WERI-Rb-1 (cell line): Measurements from ENCODE around the gene C10orf120.
A peak's percentile ranks its signal among the peaks of the same experiment; 100 is the strongest.

ENCODE experiments used
- DNase-seq: peaks from one replicate; pipeline ENCODE4 v3.0.0-alpha.2; 2020
- H3K27ac ChIP-seq: fragments of 250-450 bp; sonication (Bioruptor Pico); 2 replicates; pipeline ENCODE4 v1.5.1; 2020; ENCODE audit warnings: mild to moderate bottlenecking, moderate library complexity
- H3K27me3 ChIP-seq: fragments of 250-450 bp; sonication (Bioruptor Pico); 2 replicates; pipeline ENCODE4 v1.5.1; 2021; ENCODE audit warnings: mild to moderate bottlenecking, low read depth, moderate library complexity; ENCODE audit not compliant: insufficient read depth, severe bottlenecking
- H3K36me3 ChIP-seq: fragments of 250-450 bp; sonication (Bioruptor Pico); 2 replicates; pipeline ENCODE4 v1.5.1; 2020; ENCODE audit warnings: mild to moderate bottlenecking, moderate library complexity
- H3K4me3 ChIP-seq: 2 replicates; pipeline ENCODE4 v1.5.1; 2011; ENCODE audit warnings: low read depth, mild to moderate bottlenecking, control low read depth, low read length
- H3K9me3 ChIP-seq: fragments of 250-450 bp; sonication (Bioruptor Pico); 2 replicates; pipeline ENCODE4 v1.5.1; 2021; ENCODE audit warnings: mild to moderate bottlenecking, moderate library complexity; ENCODE audit not compliant: severe bottlenecking
- TF ChIP-seq, protein P1 (sequence below): IDR thresholded peaks from 2 replicates; pipeline ENCODE4 v1.5.1; 2011; ENCODE audit warnings: low read depth, mild to moderate bottlenecking, control low read depth, inconsistent platforms, low read length

Gene C10orf120

DNA sequence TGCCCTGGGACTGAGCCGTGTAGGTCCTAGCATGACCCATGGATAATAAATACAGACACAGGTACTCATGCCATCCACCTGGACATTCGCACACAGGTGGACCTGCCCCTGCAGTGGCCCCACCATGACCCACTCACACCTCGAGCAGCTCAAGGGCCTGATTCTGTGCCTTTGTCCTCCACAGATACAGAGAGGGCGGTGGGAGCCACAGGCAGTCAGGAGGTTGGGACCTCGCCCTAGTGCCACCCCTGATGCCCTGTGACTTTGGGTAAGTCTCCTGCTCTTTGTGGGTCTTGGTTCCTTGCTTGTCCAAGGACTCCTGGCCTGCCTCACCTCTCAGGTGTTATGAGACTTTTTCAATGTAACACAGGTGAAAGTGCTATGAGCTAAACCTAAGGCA is 42.9 kb downstream of the C10orf120 start:
- Histone ChIP-seq H3K27me3 (peaks cover 91% of the 10 kb centered on the region), H3K27ac (no peak overlapping the region), H3K36me3 (no peaks in the 10 kb centered on the region), H3K9me3 (no peaks in the 10 kb centered on the region), H3K4me3 (no peak overlapping the region)
- DNase-seq = no peak
- TF ChIP-seq, protein P1, sequence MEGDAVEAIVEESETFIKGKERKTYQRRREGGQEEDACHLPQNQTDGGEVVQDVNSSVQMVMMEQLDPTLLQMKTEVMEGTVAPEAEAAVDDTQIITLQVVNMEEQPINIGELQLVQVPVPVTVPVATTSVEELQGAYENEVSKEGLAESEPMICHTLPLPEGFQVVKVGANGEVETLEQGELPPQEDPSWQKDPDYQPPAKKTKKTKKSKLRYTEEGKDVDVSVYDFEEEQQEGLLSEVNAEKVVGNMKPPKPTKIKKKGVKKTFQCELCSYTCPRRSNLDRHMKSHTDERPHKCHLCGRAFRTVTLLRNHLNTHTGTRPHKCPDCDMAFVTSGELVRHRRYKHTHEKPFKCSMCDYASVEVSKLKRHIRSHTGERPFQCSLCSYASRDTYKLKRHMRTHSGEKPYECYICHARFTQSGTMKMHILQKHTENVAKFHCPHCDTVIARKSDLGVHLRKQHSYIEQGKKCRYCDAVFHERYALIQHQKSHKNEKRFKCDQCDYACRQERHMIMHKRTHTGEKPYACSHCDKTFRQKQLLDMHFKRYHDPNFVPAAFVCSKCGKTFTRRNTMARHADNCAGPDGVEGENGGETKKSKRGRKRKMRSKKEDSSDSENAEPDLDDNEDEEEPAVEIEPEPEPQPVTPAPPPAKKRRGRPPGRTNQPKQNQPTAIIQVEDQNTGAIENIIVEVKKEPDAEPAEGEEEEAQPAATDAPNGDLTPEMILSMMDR = no peak

DNA sequence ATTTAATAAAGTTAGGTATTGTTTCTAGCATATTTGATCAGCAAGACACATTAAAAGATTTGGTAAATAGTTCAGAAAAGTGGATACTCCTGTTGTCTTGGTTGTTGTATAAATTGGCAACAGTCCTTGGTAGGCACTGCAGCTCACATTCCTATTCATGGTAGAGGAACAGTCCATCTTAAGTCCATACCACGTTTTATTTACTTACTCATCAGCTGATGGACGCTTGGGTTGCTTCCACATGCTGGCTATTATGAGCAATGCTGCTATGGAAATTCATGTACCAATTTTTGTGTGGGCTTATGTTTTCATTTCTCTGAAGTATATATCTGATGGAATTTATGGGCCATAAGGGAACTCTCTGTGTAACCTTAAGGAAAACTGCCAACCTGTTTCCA is 43.3 kb downstream of the C10orf120 start:
- TF ChIP-seq, protein P1 = no peak

DNA sequence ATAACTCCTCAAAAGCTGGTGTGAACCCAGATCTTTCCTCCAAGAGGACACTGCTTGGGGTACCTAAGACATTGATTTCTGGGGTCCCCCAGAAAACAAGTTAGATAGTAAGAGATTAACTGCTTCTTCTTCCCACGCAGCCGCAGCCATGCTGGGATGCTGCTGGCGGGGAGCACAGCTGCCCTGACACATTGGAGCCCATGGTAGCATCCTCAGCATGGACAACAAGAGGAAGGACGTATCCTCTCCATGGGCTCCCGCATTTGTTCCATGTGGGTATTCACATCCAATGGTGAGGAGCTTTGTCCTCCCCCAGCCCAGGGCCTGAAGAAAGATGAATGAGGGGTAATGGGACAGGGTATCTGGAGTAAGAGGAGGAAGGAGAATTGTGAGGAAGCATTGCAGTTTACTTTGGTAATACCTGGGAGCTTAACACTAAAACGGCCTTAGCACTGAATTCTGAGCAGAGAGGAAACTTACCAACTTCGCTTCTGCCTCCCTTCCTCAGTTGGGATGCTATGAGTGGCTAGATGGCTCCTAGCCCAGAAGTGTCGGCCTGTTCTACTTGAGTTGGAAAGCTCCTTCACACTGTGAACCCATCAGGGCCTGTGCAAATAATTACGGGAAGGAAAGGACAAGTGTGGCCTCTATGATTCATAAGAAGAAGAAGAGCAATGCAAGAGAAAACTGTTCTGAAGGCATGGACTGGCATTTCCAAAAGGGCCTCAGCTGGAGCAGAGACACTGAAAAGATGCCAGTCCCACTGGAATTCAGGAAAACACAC is 43.9 kb downstream of the C10orf120 start:
- Histone ChIP-seq H3K9me3 (no peaks in the 10 kb centered on the region), H3K27ac (no peak overlapping the region), H3K36me3 (no peaks in the 10 kb centered on the region), H3K4me3 (no peak overlapping the region), H3K27me3 (peaks cover 91% of the 10 kb centered on the region)
- TF ChIP-seq, protein P1 = no peak
- DNase-seq = no peak

More for the DNA sequence above, 43.3 kb downstream of the C10orf120 start:
- Histone ChIP-seq H3K4me3 (no peak overlapping the region), H3K27ac (no peak overlapping the region), H3K9me3 (no peaks in the 10 kb centered on the region), H3K27me3 (peaks cover 91% of the 10 kb centered on the region), H3K36me3 (no peaks in the 10 kb centered on the region)
- no peak for DNase-seq

DNA sequence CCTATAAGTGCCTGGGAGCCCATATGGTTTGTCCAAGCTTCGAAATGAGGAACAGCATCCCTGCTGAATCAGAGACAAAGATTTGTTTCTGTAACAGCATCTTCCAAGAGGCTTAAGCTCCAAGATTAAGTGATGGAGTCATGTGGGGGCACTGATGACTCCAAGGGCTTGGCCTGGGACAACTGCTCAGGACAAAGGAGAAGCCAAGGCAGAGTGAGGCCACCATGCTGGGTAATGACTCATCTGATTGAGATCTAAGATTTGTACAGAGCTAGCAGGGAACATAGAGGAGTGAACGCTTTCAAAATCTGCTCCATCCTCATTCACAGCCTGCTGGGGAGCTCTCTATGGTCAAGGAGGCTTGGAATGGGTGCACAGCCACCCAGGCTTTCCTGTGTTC is 49.3 kb downstream of the C10orf120 start:
- H3K27me3 ChIP-seq = peaks cover 63% of the 10 kb centered on the region
- TF ChIP-seq, protein P1 = no peak

DNA sequence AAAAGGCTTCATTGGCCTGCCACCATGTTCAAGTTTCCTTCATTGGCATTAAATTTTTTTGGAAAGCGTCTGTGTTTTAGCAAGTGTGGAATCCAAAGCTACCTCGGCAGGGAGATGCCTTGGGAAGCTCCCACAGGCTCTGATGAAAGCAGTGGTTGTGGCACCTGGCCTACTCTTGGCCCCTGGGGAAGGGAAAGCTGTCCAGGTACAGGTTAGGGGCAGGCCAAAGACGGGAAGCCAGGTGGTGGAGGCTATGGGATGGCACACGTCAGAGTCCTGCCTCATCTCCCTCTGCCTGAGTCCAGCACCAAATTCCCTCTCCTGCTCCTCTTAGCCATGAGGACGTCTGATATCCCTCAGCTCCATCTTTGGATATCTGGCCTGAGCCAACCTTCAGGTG is 49.7 kb downstream of the C10orf120 start:
- H3K9me3 ChIP-seq = no peaks in the 10 kb centered on the region
- no peaks in the 10 kb centered on the region for H3K36me3 ChIP-seq
- DNase-seq = no peak
- H3K4me3 ChIP-seq = no peak overlapping the region
- H3K27me3 ChIP-seq = peaks cover 61% of the 10 kb centered on the region
- H3K27ac ChIP-seq = no peak overlapping the region
- TF ChIP-seq, protein P1 = no peak

More for the DNA sequence above, 49.3 kb downstream of the C10orf120 start:
- Histone ChIP-seq H3K4me3 (no peak overlapping the region), H3K9me3 (no peaks in the 10 kb centered on the region), H3K36me3 (no peaks in the 10 kb centered on the region), H3K27ac (no peak overlapping the region)
- peak; percentile 16 for DNase-seq
